Measurements from ENCODE around the gene PLEKHA6.

Gene PLEKHA6

GRCh38 chr1:204197068-204197467 is 162.7 kb downstream of the PLEKHA6 start:
- no peaks in the 10 kb centered on the region for H3K79me1 ChIP-seq (replicated peaks; ENCODE audit: low read length, poor library complexity, severe bottlenecking)
- H4K91ac ChIP-seq (ENCODE audit: low read length), result no peak overlapping the region
- no peaks in the 10 kb centered on the region for H3K9me3 ChIP-seq (ENCODE audit: control insufficient read depth, low read length)
- no peak overlapping the region for H4K8ac ChIP-seq (ENCODE audit: low read length)
- no peak overlapping the region for H2AFZ ChIP-seq (ENCODE audit: low read depth, low read length)
- H3K9ac ChIP-seq (ENCODE audit: low read length), result no peak overlapping the region
- H3K18ac ChIP-seq (ENCODE audit: low read depth in 1 of 2, low read length in 2 of 2), result no peak overlapping the region
- no peak overlapping the region for H2BK15ac ChIP-seq (ENCODE audit: low read depth, poor library complexity, severe bottlenecking)
- no peak overlapping the region for H2BK12ac ChIP-seq (ENCODE audit: low read length in 2 of 2)
- no peak overlapping the region for H3K4me3 ChIP-seq (ENCODE audit: insufficient read depth in 1 of 2, low read depth in 1 of 2, low read length in 2 of 2)
- H3K4me2 ChIP-seq (ENCODE audit: low read length, poor library complexity, severe bottlenecking), result no peak overlapping the region
- no peak overlapping the region for H2BK120ac ChIP-seq (ENCODE audit: low read depth, low read length)
- peaks cover 39% of the 10 kb centered on the region for H3K4me1 ChIP-seq (ENCODE audit: control insufficient read depth, insufficient read depth, low read depth, low read length)
- H3K14ac ChIP-seq (ENCODE audit: low read length in 2 of 2), result no peak overlapping the region
- H3K4ac ChIP-seq (ENCODE audit: low read depth in 1 of 2, low read length in 2 of 2), result no peak overlapping the region
- H3K23ac ChIP-seq (ENCODE audit: low read length in 2 of 2), result peak overlapping the region in 1 of 2 experiments; percentile 35
- no peak for DNase-seq
- WGBS, result 79% methylated on average over 5 of the region's 5 CpGs
- no peaks in the 10 kb centered on the region for H3K36me3 ChIP-seq (ENCODE audit: control insufficient read depth in 1 of 2, insufficient read depth in 2 of 2, low read depth in 1 of 2, low read length in 2 of 2)
- no peak overlapping the region for H2BK5ac ChIP-seq (ENCODE audit: low read depth, low read length, poor library complexity, severe bottlenecking)
- H3K27ac ChIP-seq (ENCODE audit: low read length, poor library complexity, severe bottlenecking), result no peak overlapping the region
- H3K27me3 ChIP-seq (ENCODE audit: control insufficient read depth in 1 of 2, insufficient read depth in 1 of 2, low read length in 2 of 2), result peaks cover 7 to 83% of the 10 kb centered on the region in 2 experiments
- H2AK5ac ChIP-seq (ENCODE audit: low read length, severe bottlenecking), result peak overlapping the region; percentile 69

- Histone ChIP-seq H3K4me3 (ENCODE audit: insufficient read depth in 1 of 2, low read depth in 1 of 2, low read length in 2 of 2) (no peak within 1 kb of the TSS), H2BK12ac (ENCODE audit: low read length in 2 of 2) (no peak within 1 kb of the TSS), H3K23ac (ENCODE audit: low read length in 2 of 2) (peak within 1 kb of the TSS in 1 of 2 experiments; percentile 35), H3K4me1 (ENCODE audit: control insufficient read depth, insufficient read depth, low read depth, low read length) (peaks cover 39% of the 10 kb centered on the region), H3K79me1 (replicated peaks; ENCODE audit: low read length, poor library complexity, severe bottlenecking) (no peaks in the 10 kb centered on the region), H3K27me3 (ENCODE audit: control insufficient read depth in 1 of 2, insufficient read depth in 1 of 2, low read length in 2 of 2) (peaks cover 14 to 84% of the 10 kb centered on the region in 2 experiments), H3K4ac (ENCODE audit: low read depth in 1 of 2, low read length in 2 of 2) (peak within 1 kb of the TSS in 1 of 2 experiments; percentile 36), H3K36me3 (ENCODE audit: control insufficient read depth in 1 of 2, insufficient read depth in 2 of 2, low read depth in 1 of 2, low read length in 2 of 2) (no peaks in the 10 kb centered on the region), H3K27ac (ENCODE audit: low read length, poor library complexity, severe bottlenecking) (peak within 1 kb of the TSS; percentile 35), H2BK120ac (ENCODE audit: low read depth, low read length) (no peak within 1 kb of the TSS), H3K9me3 (ENCODE audit: control insufficient read depth, low read length) (no peaks in the 10 kb centered on the region), H2AK5ac (ENCODE audit: low read length, severe bottlenecking) (peak within 1 kb of the TSS; percentile 92), H4K8ac (ENCODE audit: low read length) (no peak within 1 kb of the TSS), H3K4me2 (ENCODE audit: low read length, poor library complexity, severe bottlenecking) (peak within 1 kb of the TSS; percentile 19), H3K9ac (ENCODE audit: low read length) (no peak within 1 kb of the TSS), H2BK15ac (ENCODE audit: low read depth, poor library complexity, severe bottlenecking) (no peak within 1 kb of the TSS), H3K18ac (ENCODE audit: low read depth in 1 of 2, low read length in 2 of 2) (no peak within 1 kb of the TSS), H2BK5ac (ENCODE audit: low read depth, low read length, poor library complexity, severe bottlenecking) (no peak within 1 kb of the TSS), H2AFZ (ENCODE audit: low read depth, low read length) (no peak within 1 kb of the TSS), H4K91ac (ENCODE audit: low read length) (peak within 1 kb of the TSS; percentile 52), H3K14ac (ENCODE audit: low read length in 2 of 2) (peak within 1 kb of the TSS in 1 of 2 experiments; percentile 89)
- DNase-seq, result no peak
- WGBS, result 70% methylated on average over 13 of the region's 18 CpGs
These were observed 163.5 kb downstream of the PLEKHA6 start, which contains the start of gene KISS1 for GRCh38 chr1:204196068-204196795. Gene KISS1, minus strand, starts transcription at chr1:204196491. Its CDS starts 3,615 bp downstream, at chr1:204192876.

DNA sequence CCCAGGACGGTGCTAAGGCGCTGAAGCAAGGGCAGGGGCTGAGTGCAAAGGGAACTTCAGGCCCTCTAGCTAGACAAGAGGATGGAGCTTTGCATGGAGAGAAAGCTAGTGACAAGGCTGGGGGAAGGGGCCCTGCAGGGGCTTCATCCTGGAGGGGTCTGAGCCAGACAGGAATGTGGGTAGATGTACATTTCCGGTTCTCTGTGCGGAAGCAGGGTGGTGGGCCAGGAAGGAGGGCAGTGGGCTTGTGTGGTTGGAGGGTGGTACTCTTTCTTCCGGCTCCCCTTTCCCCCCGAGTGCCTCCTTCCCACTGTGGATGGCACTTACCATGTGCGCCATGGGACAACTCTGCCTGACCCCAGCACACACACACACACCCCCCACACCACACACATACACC is 165.0 kb downstream of the PLEKHA6 start:
- H3K18ac ChIP-seq (ENCODE audit: low read depth in 1 of 2, low read length in 2 of 2), result no peak overlapping the region
- no peak overlapping the region for H4K91ac ChIP-seq (ENCODE audit: low read length)
- peaks cover 18 to 92% of the 10 kb centered on the region in 2 experiments for H3K27me3 ChIP-seq (ENCODE audit: control insufficient read depth in 1 of 2, insufficient read depth in 1 of 2, low read length in 2 of 2)
- no peak for DNase-seq
- no peaks in the 10 kb centered on the region for H3K36me3 ChIP-seq (ENCODE audit: control insufficient read depth in 1 of 2, insufficient read depth in 2 of 2, low read depth in 1 of 2, low read length in 2 of 2)
- H2AK5ac ChIP-seq (ENCODE audit: low read length, severe bottlenecking), result peak overlapping the region; percentile 17
- no peak overlapping the region for H3K4me2 ChIP-seq (ENCODE audit: low read length, poor library complexity, severe bottlenecking)
- H2BK5ac ChIP-seq (ENCODE audit: low read depth, low read length, poor library complexity, severe bottlenecking), result no peak overlapping the region
- 79% methylated on average over 3 of the region's 7 CpGs for WGBS
- H2BK15ac ChIP-seq (ENCODE audit: low read depth, poor library complexity, severe bottlenecking), result no peak overlapping the region
- no peak overlapping the region for H2AFZ ChIP-seq (ENCODE audit: low read depth, low read length)
- H3K9me3 ChIP-seq (ENCODE audit: control insufficient read depth, low read length), result no peaks in the 10 kb centered on the region
- peaks cover 44% of the 10 kb centered on the region for H3K4me1 ChIP-seq (ENCODE audit: control insufficient read depth, insufficient read depth, low read depth, low read length)
- H3K27ac ChIP-seq (ENCODE audit: low read length, poor library complexity, severe bottlenecking), result no peak overlapping the region
- H3K23ac ChIP-seq (ENCODE audit: low read length in 2 of 2), result peak overlapping the region in 1 of 2 experiments; percentile 83
- no peak overlapping the region for H3K4ac ChIP-seq (ENCODE audit: low read depth in 1 of 2, low read length in 2 of 2)
- no peak overlapping the region for H2BK120ac ChIP-seq (ENCODE audit: low read depth, low read length)
- H3K4me3 ChIP-seq (ENCODE audit: insufficient read depth in 1 of 2, low read depth in 1 of 2, low read length in 2 of 2), result no peak overlapping the region
- peak overlapping the region in 1 of 2 experiments; percentile 89 for H3K14ac ChIP-seq (ENCODE audit: low read length in 2 of 2)
- no peak overlapping the region for H2BK12ac ChIP-seq (ENCODE audit: low read length in 2 of 2)
- H4K8ac ChIP-seq (ENCODE audit: low read length), result peak overlapping the region; percentile 13
- no peaks in the 10 kb centered on the region for H3K79me1 ChIP-seq (replicated peaks; ENCODE audit: low read length, poor library complexity, severe bottlenecking)
- no peak overlapping the region for H3K9ac ChIP-seq (ENCODE audit: low read length)

- Histone ChIP-seq H4K91ac (ENCODE audit: low read length) (no peak overlapping the region), H3K23ac (ENCODE audit: low read length in 2 of 2) (no peak overlapping the region), H2AK5ac (ENCODE audit: low read length, severe bottlenecking) (no peak overlapping the region), H2BK12ac (ENCODE audit: low read length in 2 of 2) (no peak overlapping the region), H2BK15ac (ENCODE audit: low read depth, poor library complexity, severe bottlenecking) (no peak overlapping the region), H2BK120ac (ENCODE audit: low read depth, low read length) (no peak overlapping the region), H3K4ac (ENCODE audit: low read depth in 1 of 2, low read length in 2 of 2) (no peak overlapping the region), H3K4me2 (ENCODE audit: low read length, poor library complexity, severe bottlenecking) (no peak overlapping the region), H3K9ac (ENCODE audit: low read length) (no peak overlapping the region), H2AFZ (ENCODE audit: low read depth, low read length) (no peak overlapping the region), H3K79me1 (replicated peaks; ENCODE audit: low read length, poor library complexity, severe bottlenecking) (no peaks in the 10 kb centered on the region), H4K8ac (ENCODE audit: low read length) (no peak overlapping the region), H3K4me3 (ENCODE audit: insufficient read depth in 1 of 2, low read depth in 1 of 2, low read length in 2 of 2) (no peak overlapping the region), H3K4me1 (ENCODE audit: control insufficient read depth, insufficient read depth, low read depth, low read length) (peaks cover 40% of the 10 kb centered on the region), H3K14ac (ENCODE audit: low read length in 2 of 2) (no peak overlapping the region), H3K27ac (ENCODE audit: low read length, poor library complexity, severe bottlenecking) (no peak overlapping the region), H3K36me3 (ENCODE audit: control insufficient read depth in 1 of 2, insufficient read depth in 2 of 2, low read depth in 1 of 2, low read length in 2 of 2) (no peaks in the 10 kb centered on the region), H3K9me3 (ENCODE audit: control insufficient read depth, low read length) (no peaks in the 10 kb centered on the region), H3K18ac (ENCODE audit: low read depth in 1 of 2, low read length in 2 of 2) (no peak overlapping the region), H3K27me3 (ENCODE audit: control insufficient read depth in 1 of 2, insufficient read depth in 1 of 2, low read length in 2 of 2) (peaks cover 25 to 93% of the 10 kb centered on the region in 2 experiments), H2BK5ac (ENCODE audit: low read depth, low read length, poor library complexity, severe bottlenecking) (no peak overlapping the region)
- 87% methylated on average over 2 of the region's 2 CpGs for WGBS
- no peak for DNase-seq
These were observed 165.6 kb downstream of the PLEKHA6 start for GRCh38 chr1:204194080-204194479.

Measured in mesenchymal stem cell (in vitro differentiated cells and primary cell).